HG03196 (cell line): ENCODE measurements around the gene PSD2.

Source experiments
- ATAC-seq: cut with Tn5 transposase; IDR thresholded peaks from one replicate; pipeline ENCODE4 v1.9.1; 2021; ENCODE audit not compliant: unreplicated experiment

PSD2 gene

GRCh38 chr5:139835656-139836055 is 40.0 kb downstream of the PSD2 start:
- ATAC-seq = no peak

GRCh38 chr5:139836469-139837208 is 41.0 kb downstream of the PSD2 start:
- ATAC-seq = no peak

- no peak for ATAC-seq
Measured at GRCh38 chr5:139837711-139838380, 42.2 kb downstream of the PSD2 start.

- no peak for ATAC-seq
Measured at GRCh38 chr5:139838381-139839197, 43.0 kb downstream of the PSD2 start.

- ATAC-seq = no peak
Measured at GRCh38 chr5:139839232-139839815, 43.7 kb downstream of the PSD2 start.

GRCh38 chr5:139839918-139840317 is 44.3 kb downstream of the PSD2 start:
- ATAC-seq = no peak

GRCh38 chr5:139841549-139841948 is 45.9 kb downstream of the PSD2 start:
- ATAC-seq = no peak

GRCh38 chr5:139842321-139842720 is 46.7 kb downstream of the PSD2 start:
- ATAC-seq = no peak

- no peak for ATAC-seq
Measured at GRCh38 chr5:139843991-139844390, 48.4 kb downstream of the PSD2 start.

- no peak for ATAC-seq
Measured at GRCh38 chr5:139844472-139845145, 49.0 kb downstream of the PSD2 start.

GRCh38 chr5:139845846-139846681 is 50.5 kb downstream of the PSD2 start:
- no peak for ATAC-seq

GRCh38 chr5:139847091-139847490 is 51.5 kb downstream of the PSD2 start:
- ATAC-seq = no peak

GRCh38 chr5:139847790-139848507 is 52.3 kb downstream of the PSD2 start:
- ATAC-seq = peak; percentile 56

GRCh38 chr5:139848508-139849100 is 53.0 kb downstream of the PSD2 start:
- ATAC-seq = no peak

- no peak for ATAC-seq
Measured at GRCh38 chr5:139849501-139849900, 53.9 kb downstream of the PSD2 start.

GRCh38 chr5:139849942-139850341 is 54.3 kb downstream of the PSD2 start:
- no peak for ATAC-seq

- no peak for ATAC-seq
Measured at GRCh38 chr5:139850423-139851016, 54.9 kb downstream of the PSD2 start.

- no peak for ATAC-seq
Measured at GRCh38 chr5:139851558-139851957, 56.0 kb downstream of the PSD2 start.

- no peak for ATAC-seq
Measured at GRCh38 chr5:139852696-139853095, 57.1 kb downstream of the PSD2 start.
